H9 (cell line): ENCODE results near the gene ITGA1. TPM values are rescaled to one million over a fixed set of nuclear protein-coding genes. Genes with fewer than 3 reads are reported as not detected.

ENCODE experiments used
- DNase-seq: peaks from one replicate; pipeline ENCODE4 v3.0.0-alpha.2; 2017
- H2AFZ ChIP-seq: one replicate; pipeline ENCODE4 v1.6.1; 2013; ENCODE audit warnings: mild to moderate bottlenecking, low read length, control low read depth, moderate library complexity
- H2AK5ac ChIP-seq: 2 replicates; pipeline ENCODE4 v1.6.1; 2013; ENCODE audit warnings: low read length, control low read depth, mixed read lengths; ENCODE audit not compliant: insufficient read length
- H2BK120ac ChIP-seq: one replicate; pipeline ENCODE4 v1.6.1; 2013; ENCODE audit warnings: low read depth, mild to moderate bottlenecking, low read length, control low read depth, inconsistent platforms; ENCODE audit not compliant: poor library complexity, severe bottlenecking
- H2BK12ac ChIP-seq: 2 replicates; pipeline ENCODE4 v1.6.1; 2013; ENCODE audit warnings: low read length, control low read depth, mixed read lengths, low read depth; ENCODE audit not compliant: insufficient read length
- H2BK15ac ChIP-seq: 2 replicates; pipeline ENCODE4 v1.6.1; 2013; ENCODE audit warnings: low read depth, low read length, control low read depth
- H2BK20ac ChIP-seq: one replicate; pipeline ENCODE4 v1.6.1; 2013; ENCODE audit warnings: low read depth, mild to moderate bottlenecking, low read length, control low read depth, inconsistent platforms; ENCODE audit not compliant: poor library complexity, severe bottlenecking
- H2BK5ac ChIP-seq: 2 replicates; pipeline ENCODE4 v1.6.1; 2013; ENCODE audit warnings: low read length, control low read depth, mixed read lengths; ENCODE audit not compliant: insufficient read length
- H3K14ac ChIP-seq: 2 replicates; pipeline ENCODE4 v1.6.1; 2013; ENCODE audit warnings: low read length, control low read depth; ENCODE audit not compliant: insufficient read depth
- H3K18ac ChIP-seq: 2 replicates; pipeline ENCODE4 v1.6.1; 2013; ENCODE audit warnings: low read depth, mild to moderate bottlenecking, mixed read lengths, low read length, control low read depth; ENCODE audit not compliant: insufficient read length
- H3K23ac ChIP-seq: 2 replicates; pipeline ENCODE4 v1.6.1; 2013; ENCODE audit warnings: low read length, control low read depth, mixed read lengths, low read depth; ENCODE audit not compliant: insufficient read length
- H3K23me2 ChIP-seq: 2 replicates; pipeline ENCODE4 v1.6.1; 2013; ENCODE audit warnings: low read depth, mild to moderate bottlenecking, mixed read lengths, low read length, control low read depth; ENCODE audit not compliant: insufficient read length, poor library complexity, severe bottlenecking
- H3K27ac ChIP-seq: 2 replicates; pipeline ENCODE4 v1.5.1; 2013; ENCODE audit warnings: low read length, control low read depth, mixed read lengths, low read depth; ENCODE audit not compliant: insufficient read length
- H3K27me3 ChIP-seq: 2 replicates; pipeline ENCODE4 v1.6.1; 2013; ENCODE audit warnings: low read length, control low read depth, inconsistent platforms; ENCODE audit not compliant: insufficient read depth
- H3K4ac ChIP-seq: 2 replicates; pipeline ENCODE4 v1.6.1; 2013; ENCODE audit warnings: low read depth, mild to moderate bottlenecking, control low read depth, inconsistent platforms, low read length, moderate library complexity
- H3K4me1 ChIP-seq: 2 replicates; pipeline ENCODE4 v1.6.1; 2013; ENCODE audit warnings: low read length, control low read depth, inconsistent platforms; ENCODE audit not compliant: insufficient read depth
- H3K4me2 ChIP-seq: 2 replicates; pipeline ENCODE4 v1.6.1; 2013; ENCODE audit warnings: low read length, control low read depth, mixed read lengths; ENCODE audit not compliant: insufficient read length, insufficient read depth
- H3K56ac ChIP-seq: 2 replicates; pipeline ENCODE4 v1.6.1; 2013; ENCODE audit warnings: low read depth, mild to moderate bottlenecking, mixed read lengths, low read length, control low read depth; ENCODE audit not compliant: insufficient read length
- H3K79me1 ChIP-seq: 2 replicates; pipeline ENCODE4 v1.6.1; 2013; ENCODE audit warnings: low read depth, mild to moderate bottlenecking, moderate library complexity, low read length, control low read depth, inconsistent platforms; ENCODE audit not compliant: insufficient read depth, poor library complexity, severe bottlenecking
- H3K79me2 ChIP-seq: 2 replicates; pipeline ENCODE4 v1.6.1; 2013; ENCODE audit warnings: low read length, control low read depth, inconsistent platforms; ENCODE audit not compliant: insufficient read depth
- H3K9ac ChIP-seq: 2 replicates; pipeline ENCODE4 v1.6.1; 2013; ENCODE audit warnings: low read length, control low read depth, mixed read lengths; ENCODE audit not compliant: insufficient read length; ENCODE audit errors: extremely low read depth
- H3K9me3 ChIP-seq: one replicate; pipeline ENCODE4 v1.6.1; 2013; ENCODE audit warnings: low read depth, low read length, inconsistent platforms; ENCODE audit not compliant: control insufficient read depth
- H3T11ph ChIP-seq: one replicate; pipeline ENCODE4 v1.6.1; 2013; ENCODE audit warnings: mild to moderate bottlenecking, low read length, control low read depth, inconsistent platforms
- H4K20me1 ChIP-seq: one replicate; pipeline ENCODE4 v1.6.1; 2013; ENCODE audit not compliant: control insufficient read depth, insufficient read length, insufficient read depth
- H4K5ac ChIP-seq: 2 replicates; pipeline ENCODE4 v1.6.1; 2013; ENCODE audit warnings: low read depth, mild to moderate bottlenecking, mixed read lengths, low read length, control low read depth; ENCODE audit not compliant: insufficient read length
- H4K8ac ChIP-seq: replicated peaks from 2 replicates; pipeline ENCODE4 v1.6.1; 2013; ENCODE audit warnings: low read length, control low read depth, mixed read lengths, low read depth; ENCODE audit not compliant: insufficient read length
- H4K91ac ChIP-seq: 2 replicates; pipeline ENCODE4 v1.6.1; 2013; ENCODE audit warnings: low read depth, mild to moderate bottlenecking, moderate library complexity, mixed read lengths, low read length, control low read depth; ENCODE audit not compliant: insufficient read length
- H3K27ac Mint-ChIP-seq, 3 experiments: 2 replicates in 2 of 3; 3 replicates in 1 of 3; pipeline ENCODE4 v1.8.0; 2020 to 2021; ENCODE audit warnings: mixed read lengths in 3 of 3, mild to moderate bottlenecking in 1 of 3, moderate library complexity in 1 of 3
- H3K27me3 Mint-ChIP-seq: 2 replicates; pipeline ENCODE4 v1.8.0; 2021; ENCODE audit warnings: low read depth, mild to moderate bottlenecking, moderate library complexity, mixed read lengths
- H3K36me3 Mint-ChIP-seq, 3 experiments: 2 replicates in 2 of 3; 3 replicates in 1 of 3; pipeline ENCODE4 v1.8.0; 2020 to 2021; ENCODE audit warnings: low read depth in 3 of 3, mixed read lengths in 3 of 3; ENCODE audit not compliant: insufficient read depth in 1 of 3
- H3K4me1 Mint-ChIP-seq, 2 experiments: 2 replicates each; pipeline ENCODE4 v1.8.0; 2020; ENCODE audit warnings: mixed read lengths in 2 of 2
- H3K4me3 Mint-ChIP-seq, 2 experiments: 2 replicates in 1 of 2; 3 replicates in 1 of 2; pipeline ENCODE4 v1.8.0; 2020 to 2021; ENCODE audit warnings: mild to moderate bottlenecking in 2 of 2, mixed read lengths in 2 of 2, moderate library complexity in 1 of 2
- H3K9me3 Mint-ChIP-seq, 2 experiments: 2 replicates in 1 of 2; 3 replicates in 1 of 2; pipeline ENCODE4 v1.8.0; 2020; ENCODE audit warnings: mild to moderate bottlenecking in 2 of 2, mixed read lengths in 2 of 2, moderate library complexity in 1 of 2
- WGBS: extraction: QIAGEN DNeasy Blood & Tissue Kit; methylation state at CpG from one replicate; pipeline ENCODE4 v1.1.7; 2013; ENCODE audit warnings: missing lambda C conversion rate, low lambda C conversion rate, mixed read lengths; ENCODE audit not compliant: insufficient read length; ENCODE audit errors: extremely low coverage; 5-methylcytosine and 5-hydroxymethylcytosine counted together
- total RNA-seq: library from RNA; stranded (reverse); gene quantifications from 2 replicates; pipeline ENCODE4 v1.2.1, GENCODE V29; 2021
- TF ChIP-seq, protein P1 (sequence below): fragments of 200-600 bp; sonication (generic); conservative IDR thresholded peaks from 3 replicates; pipeline ENCODE4 v1.8.0; 2021; ENCODE audit warnings: antibody characterized with exemption, mild to moderate bottlenecking

The ITGA1 gene
- total RNA-seq, 1 experiment from 2014 or later, result 3.9 TPM

DNA sequence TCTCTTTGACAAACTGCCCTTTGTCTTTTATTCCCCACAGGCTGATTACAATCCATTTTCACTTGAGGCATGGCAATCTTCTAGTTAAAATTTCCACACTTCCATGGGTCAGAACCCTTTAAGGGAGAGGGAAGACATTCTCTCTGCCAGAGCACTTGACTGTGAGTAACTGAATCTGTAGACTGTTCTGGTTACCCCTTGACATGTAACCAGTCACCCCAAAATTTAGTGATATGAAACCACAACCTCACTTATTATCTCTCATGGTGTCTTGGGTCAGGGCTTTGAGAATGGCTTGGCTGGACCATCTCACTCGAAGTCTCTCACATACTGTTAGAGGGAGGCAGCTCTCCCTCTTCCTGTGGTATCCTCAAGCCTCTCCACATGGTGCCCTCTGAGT is 215.4 kb downstream of the ITGA1 start:
- H2AK5ac ChIP-seq, result no peak overlapping the region
- H3K27me3 ChIP-seq, result no peaks in the 10 kb centered on the region
- no peaks in the 10 kb centered on the region for H3K4me1 Mint-ChIP-seq
- no peak overlapping the region for H3K23ac ChIP-seq
- H3K36me3 Mint-ChIP-seq, result no peaks in the 10 kb centered on the region; a peak in 1 of 7 replicates
- H4K8ac ChIP-seq, result no peak overlapping the region
- no peak overlapping the region for H2BK5ac ChIP-seq
- H3K27ac ChIP-seq, result no peak overlapping the region
- TF ChIP-seq, protein P1, sequence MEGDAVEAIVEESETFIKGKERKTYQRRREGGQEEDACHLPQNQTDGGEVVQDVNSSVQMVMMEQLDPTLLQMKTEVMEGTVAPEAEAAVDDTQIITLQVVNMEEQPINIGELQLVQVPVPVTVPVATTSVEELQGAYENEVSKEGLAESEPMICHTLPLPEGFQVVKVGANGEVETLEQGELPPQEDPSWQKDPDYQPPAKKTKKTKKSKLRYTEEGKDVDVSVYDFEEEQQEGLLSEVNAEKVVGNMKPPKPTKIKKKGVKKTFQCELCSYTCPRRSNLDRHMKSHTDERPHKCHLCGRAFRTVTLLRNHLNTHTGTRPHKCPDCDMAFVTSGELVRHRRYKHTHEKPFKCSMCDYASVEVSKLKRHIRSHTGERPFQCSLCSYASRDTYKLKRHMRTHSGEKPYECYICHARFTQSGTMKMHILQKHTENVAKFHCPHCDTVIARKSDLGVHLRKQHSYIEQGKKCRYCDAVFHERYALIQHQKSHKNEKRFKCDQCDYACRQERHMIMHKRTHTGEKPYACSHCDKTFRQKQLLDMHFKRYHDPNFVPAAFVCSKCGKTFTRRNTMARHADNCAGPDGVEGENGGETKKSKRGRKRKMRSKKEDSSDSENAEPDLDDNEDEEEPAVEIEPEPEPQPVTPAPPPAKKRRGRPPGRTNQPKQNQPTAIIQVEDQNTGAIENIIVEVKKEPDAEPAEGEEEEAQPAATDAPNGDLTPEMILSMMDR, result no peak
- H3K4me1 ChIP-seq, result no peaks in the 10 kb centered on the region
- no peak for DNase-seq
- no peak overlapping the region for H2BK15ac ChIP-seq
- H3K27ac Mint-ChIP-seq, result no peak overlapping the region
- no peak overlapping the region for H3K4me3 Mint-ChIP-seq
- no peaks in the 10 kb centered on the region for H3K23me2 ChIP-seq
- H2BK12ac ChIP-seq, result no peak overlapping the region
- no peak overlapping the region for H3K9ac ChIP-seq
- no peak overlapping the region for H4K5ac ChIP-seq
- no peaks in the 10 kb centered on the region for H4K20me1 ChIP-seq
- no peaks in the 10 kb centered on the region for H3K27me3 Mint-ChIP-seq
- no peak overlapping the region for H2BK20ac ChIP-seq
- H3K9me3 ChIP-seq, result no peaks in the 10 kb centered on the region
- no peaks in the 10 kb centered on the region; the same call in 1 of the 2 replicates for H3K79me2 ChIP-seq
- H3T11ph ChIP-seq, result no peak overlapping the region
- no peak overlapping the region for H2BK120ac ChIP-seq
- H3K4me2 ChIP-seq, result no peak overlapping the region
- no peak overlapping the region for H4K91ac ChIP-seq
- no peak overlapping the region for H3K18ac ChIP-seq
- H3K14ac ChIP-seq, result no peak overlapping the region
- no peak overlapping the region for H3K4ac ChIP-seq
- H2AFZ ChIP-seq, result no peak overlapping the region
- H3K9me3 Mint-ChIP-seq, result no peaks in the 10 kb centered on the region
- no peaks in the 10 kb centered on the region for H3K79me1 ChIP-seq
- H3K56ac ChIP-seq, result no peak overlapping the region
- WGBS, result no CpG with 5 or more reads among the region's 1 CpG
